ENCODE measurements around the gene LANCL2. TPM values are rescaled to one million over a fixed set of nuclear protein-coding genes. Genes with fewer than 3 reads are reported as not detected.

The LANCL2 gene
- total RNA-seq, 1 donor from 2014 or later = 29.2 TPM

DNA sequence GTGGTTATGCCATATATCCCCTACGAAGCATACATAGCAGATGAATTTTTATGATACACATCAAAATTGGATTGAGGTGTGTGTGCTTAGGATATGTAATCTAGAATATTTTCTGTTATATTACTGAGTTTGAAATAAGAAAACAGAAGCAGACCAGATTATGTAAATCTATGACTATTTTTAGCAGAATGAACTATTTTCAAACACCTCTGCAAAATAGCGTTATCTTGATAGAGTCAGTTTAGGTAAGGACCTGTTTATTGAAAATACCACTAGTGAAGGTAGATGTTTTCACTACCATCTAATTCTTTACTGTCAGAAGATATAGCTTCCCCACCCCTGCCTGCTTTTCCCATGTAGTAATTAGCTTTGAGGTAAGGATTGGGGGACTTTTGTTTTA is 9.1 kb downstream of the LANCL2 start:
- DNase-seq (ENCODE audit: low read depth) = no peak
- no peak for TF ChIP-seq CTCF (conservative IDR thresholded peaks at IDR 0.05; ENCODE audit: low read depth, low read length)

DNA sequence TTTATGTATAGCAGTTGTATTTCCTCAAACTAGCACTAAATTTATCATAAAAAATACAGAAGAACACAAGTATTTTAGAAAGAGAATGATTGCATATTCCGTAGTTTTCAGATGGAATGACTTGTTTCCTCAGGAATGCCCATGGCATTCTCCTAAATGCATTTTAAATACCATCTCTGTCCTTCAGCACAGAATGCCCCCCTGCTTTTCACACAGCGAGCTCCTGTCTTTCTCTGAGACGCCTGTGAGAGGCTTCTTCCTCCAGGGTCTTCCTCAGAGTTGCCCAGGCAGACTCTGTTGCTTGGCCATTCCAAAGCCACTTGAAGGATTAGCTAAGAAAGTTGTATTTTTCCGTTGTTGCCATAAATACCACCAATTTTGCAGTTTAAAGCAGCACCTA is 10.1 kb downstream of the LANCL2 start:
- no peak overlapping the region for H3K4me3 ChIP-seq (ENCODE audit: low read depth, low read length)
- no peak for DNase-seq (ENCODE audit: low read depth)
- TF ChIP-seq CTCF (conservative IDR thresholded peaks at IDR 0.05; ENCODE audit: low read depth, low read length) = no peak

More for the DNA sequence above, 9.1 kb downstream of the LANCL2 start:
- no peak overlapping the region for H3K4me3 ChIP-seq (ENCODE audit: low read depth, low read length)

GRCh38 chr7:55377162-55377817 is 12.2 kb downstream of the LANCL2 start:
- DNase-seq (ENCODE audit: low read depth) = no peak
- no peak overlapping the region for H3K4me3 ChIP-seq (ENCODE audit: low read depth, low read length)
- TF ChIP-seq CTCF (conservative IDR thresholded peaks at IDR 0.05; ENCODE audit: low read depth, low read length) = no peak

- no peak for TF ChIP-seq CTCF (conservative IDR thresholded peaks at IDR 0.05; ENCODE audit: low read depth, low read length)
- no peak overlapping the region for H3K4me3 ChIP-seq (ENCODE audit: low read depth, low read length)
- DNase-seq (ENCODE audit: low read depth) = no peak
Observed at GRCh38 chr7:55379285-55379684, 14.1 kb downstream of the LANCL2 start.

DNA sequence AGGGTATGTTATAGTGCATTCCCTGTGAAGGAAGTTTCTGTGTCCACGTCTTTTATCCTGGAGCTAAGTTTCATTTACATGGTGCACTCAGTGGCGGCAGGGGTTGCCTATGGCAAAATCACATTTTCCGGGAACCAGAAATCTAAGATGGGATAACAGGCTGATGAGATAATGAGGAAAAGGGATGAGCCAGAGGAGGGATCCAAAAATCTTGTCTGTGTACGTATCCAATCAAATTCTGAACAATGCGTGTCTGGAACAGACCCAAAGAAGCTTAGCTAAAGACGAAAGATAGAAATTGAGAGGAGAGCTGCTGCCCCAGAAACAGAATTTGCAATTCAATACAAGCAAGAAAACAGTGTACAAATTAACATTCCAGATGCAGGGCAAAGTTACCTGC is 16.1 kb downstream of the LANCL2 start:
- no peak for TF ChIP-seq CTCF (conservative IDR thresholded peaks at IDR 0.05; ENCODE audit: low read depth, low read length)
- no peak for DNase-seq (ENCODE audit: low read depth)
- H3K4me3 ChIP-seq (ENCODE audit: low read depth, low read length) = no peak overlapping the region

DNA sequence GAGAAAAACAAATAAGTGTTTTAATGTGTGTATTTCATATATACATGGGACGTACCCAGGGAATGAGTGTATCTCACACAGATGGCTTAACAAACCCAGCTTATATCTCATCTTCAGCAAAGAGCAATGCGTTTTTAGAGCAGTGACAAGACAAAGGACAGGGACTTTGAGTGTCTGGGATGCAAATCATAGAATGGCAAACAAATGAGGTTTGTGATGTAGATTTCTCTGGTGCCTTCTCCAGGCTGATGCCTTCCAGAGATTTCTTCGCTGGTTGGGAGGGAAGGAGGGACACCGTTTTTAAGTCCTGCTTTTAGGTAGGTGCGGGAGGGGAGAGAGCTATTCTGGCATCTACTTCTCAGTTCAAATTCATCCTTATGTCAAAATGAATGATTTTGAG is 16.6 kb downstream of the LANCL2 start:
- H3K4me3 ChIP-seq (ENCODE audit: low read depth, low read length) = no peak overlapping the region
- no peak for DNase-seq (ENCODE audit: low read depth)
- TF ChIP-seq CTCF (conservative IDR thresholded peaks at IDR 0.05; ENCODE audit: low read depth, low read length) = no peak

- no peak for TF ChIP-seq CTCF (conservative IDR thresholded peaks at IDR 0.05; ENCODE audit: low read depth, low read length)
- H3K4me3 ChIP-seq (ENCODE audit: low read depth, low read length) = no peak overlapping the region
Observed at GRCh38 chr7:55382251-55382650, 17.1 kb downstream of the LANCL2 start.

More at GRCh38 chr7:55382251-55382650, 17.1 kb downstream of the LANCL2 start:
- no peak for DNase-seq (ENCODE audit: low read depth)
